Endodermal cell (in vitro differentiated cells): Measurements from ENCODE around the gene ACOT7. TPM values are rescaled to one million over a fixed set of nuclear protein-coding genes. Genes with fewer than 3 reads are reported as not detected.

Source experiments
- DNase-seq: peaks from one replicate; pipeline ENCODE4 v3.0.0-alpha.2; 2017
- H3K27ac ChIP-seq: 2 replicates; pipeline ENCODE4 v1.5.1; 2013; ENCODE audit warnings: mild to moderate bottlenecking, low read depth, low read length, moderate library complexity
- H3K27me3 ChIP-seq: 2 replicates; pipeline ENCODE4 v1.6.1; 2013; ENCODE audit warnings: mild to moderate bottlenecking, low read length, moderate library complexity; ENCODE audit not compliant: insufficient read depth, control insufficient read depth, poor library complexity, severe bottlenecking
- H3K36me3 ChIP-seq: 2 replicates; pipeline ENCODE4 v1.7.0; 2013; ENCODE audit warnings: mild to moderate bottlenecking, low read length, moderate library complexity; ENCODE audit not compliant: control insufficient read depth, insufficient read depth
- H3K4me1 ChIP-seq: one replicate; pipeline ENCODE4 v1.7.0; 2013; ENCODE audit warnings: low read length; ENCODE audit not compliant: control insufficient read depth, insufficient read depth
- H3K4me3 ChIP-seq: 2 replicates; pipeline ENCODE4 v1.5.1; 2013; ENCODE audit warnings: mild to moderate bottlenecking, low read length, moderate library complexity
- H3K9ac ChIP-seq: 2 replicates; pipeline ENCODE4 v1.6.1; 2013; ENCODE audit warnings: mild to moderate bottlenecking, low read length, moderate library complexity; ENCODE audit not compliant: poor library complexity, severe bottlenecking; ENCODE audit errors: extremely low read depth
- H3K9me3 ChIP-seq: 2 replicates; pipeline ENCODE4 v1.6.1; 2013; ENCODE audit warnings: mild to moderate bottlenecking, low read length, moderate library complexity; ENCODE audit not compliant: control insufficient read depth
- H3K27ac Mint-ChIP-seq: 2 replicates; pipeline ENCODE4 v1.8.0; 2020; ENCODE audit warnings: mixed read lengths
- H3K27me3 Mint-ChIP-seq: 2 replicates; pipeline ENCODE4 v1.8.0; 2021; ENCODE audit warnings: mild to moderate bottlenecking, mixed read lengths; ENCODE audit not compliant: insufficient read depth
- H3K36me3 Mint-ChIP-seq: 2 replicates; pipeline ENCODE4 v1.8.0; 2020; ENCODE audit warnings: low read depth, mixed read lengths
- H3K4me1 Mint-ChIP-seq: 2 replicates; pipeline ENCODE4 v1.8.0; 2020; ENCODE audit warnings: mixed read lengths
- H3K4me3 Mint-ChIP-seq: 2 replicates; pipeline ENCODE4 v1.8.0; 2020; ENCODE audit warnings: mild to moderate bottlenecking, moderate library complexity, mixed read lengths
- H3K9me3 Mint-ChIP-seq: 2 replicates; pipeline ENCODE4 v1.8.0; 2020; ENCODE audit warnings: mild to moderate bottlenecking, mixed read lengths
- CTCF ChIP-seq: fragments of 200-600 bp; sonication (generic); conservative IDR thresholded peaks from 2 replicates; pipeline ENCODE4 v1.5.0; 2021; ENCODE audit warnings: antibody characterized with exemption, mild to moderate bottlenecking
- WGBS, 2 experiments: methylation state at CpG; one replicate each; pipeline versions ENCODE4 v1.1.5 to v1.1.7; 2013; ENCODE audit warnings: missing lambda C conversion rate in 2 of 2, mixed read lengths in 1 of 2; ENCODE audit not compliant: insufficient coverage in 1 of 2, insufficient read length in 1 of 2; 5-methylcytosine and 5-hydroxymethylcytosine counted together
- total RNA-seq, 2 donors: library from RNA; stranded (reverse); fragmentation: NEBNext Ultra II Directional in 1 of 2; extraction: Animal tissue kit (Norgen Biotek cat#: 25700) in 1 of 2; gene quantifications; 2 replicates in 1 of 2; 3 replicates in 1 of 2; pipeline ENCODE4 v1.2.1, GENCODE V29; 2021

The ACOT7 gene
- total RNA-seq, 2 donors from 2014 or later: 51.3 to 70.7 TPM

- 77 to 96% methylated on average over 5 to 8 of the region's 8 CpGs for WGBS, 2 experiments
- Histone ChIP-seq H3K4me1 (no peaks in the 10 kb centered on the region), H3K27ac (no peak overlapping the region), H3K4me3 (no peak overlapping the region), H3K9ac (no peak overlapping the region), H3K36me3 (peaks cover 69% of the 10 kb centered on the region), H3K27me3 (no peaks in the 10 kb centered on the region), H3K9me3 (no peaks in the 10 kb centered on the region)
- H3K27ac Mint-ChIP-seq: no peak overlapping the region
- H3K36me3 Mint-ChIP-seq: peaks cover 67% of the 10 kb centered on the region
- H3K27me3 Mint-ChIP-seq: no peaks in the 10 kb centered on the region
- DNase-seq: no peak
- H3K9me3 Mint-ChIP-seq: no peaks in the 10 kb centered on the region
- no peak for TF ChIP-seq CTCF
- H3K4me1 Mint-ChIP-seq: no peaks in the 10 kb centered on the region
- H3K4me3 Mint-ChIP-seq: no peak overlapping the region
These were observed 167.9 kb downstream of the ACOT7 start for GRCh38 chr1:6225651-6226050.

GRCh38 chr1:6224718-6225117, 168.8 kb downstream of the ACOT7 start:
- Histone ChIP-seq H3K27me3 (no peaks in the 10 kb centered on the region), H3K36me3 (peaks cover 63% of the 10 kb centered on the region), H3K4me3 (no peak overlapping the region), H3K27ac (no peak overlapping the region), H3K9ac (no peak overlapping the region), H3K4me1 (no peaks in the 10 kb centered on the region), H3K9me3 (no peaks in the 10 kb centered on the region)
- Mint-ChIP-seq H3K27me3 (no peaks in the 10 kb centered on the region), H3K4me1 (no peaks in the 10 kb centered on the region), H3K36me3 (peaks cover 65% of the 10 kb centered on the region), H3K27ac (no peak overlapping the region), H3K9me3 (no peaks in the 10 kb centered on the region), H3K4me3 (no peak overlapping the region)
- TF ChIP-seq CTCF: no peak
- DNase-seq: no peak
- whole genome bisulfite sequencing, 2 experiments: 95 to 96% methylated on average over 13 to 15 of the region's 15 CpGs

GRCh38 chr1:6223617-6224016, 169.9 kb downstream of the ACOT7 start:
- Mint-ChIP-seq H3K9me3 (no peaks in the 10 kb centered on the region), H3K27me3 (no peaks in the 10 kb centered on the region), H3K36me3 (peaks cover 61% of the 10 kb centered on the region), H3K4me3 (no peak overlapping the region), H3K4me1 (no peaks in the 10 kb centered on the region), H3K27ac (no peak overlapping the region)
- no peak for DNase-seq
- Histone ChIP-seq H3K27me3 (no peaks in the 10 kb centered on the region), H3K4me3 (no peak overlapping the region), H3K4me1 (no peaks in the 10 kb centered on the region), H3K9me3 (no peaks in the 10 kb centered on the region), H3K27ac (no peak overlapping the region), H3K36me3 (peaks cover 58% of the 10 kb centered on the region), H3K9ac (no peak overlapping the region)
- 97 to 98% methylated on average over 9 to 13 of the region's 13 CpGs for WGBS, 2 experiments
- no peak for TF ChIP-seq CTCF
